ENCODE results near the gene HTR7. TPM values are rescaled to one million over a fixed set of nuclear protein-coding genes. Genes with fewer than 3 reads are reported as not detected.
A peak's percentile ranks its signal among the peaks of the same experiment; 100 is the strongest.

HTR7 gene
- total and polyA plus RNA-seq, 2 of the 8 experiments (the other 6 are each of a cell fraction or from before 2014, with no cell fraction given): 22.9 to 24.6 TPM

DNA sequence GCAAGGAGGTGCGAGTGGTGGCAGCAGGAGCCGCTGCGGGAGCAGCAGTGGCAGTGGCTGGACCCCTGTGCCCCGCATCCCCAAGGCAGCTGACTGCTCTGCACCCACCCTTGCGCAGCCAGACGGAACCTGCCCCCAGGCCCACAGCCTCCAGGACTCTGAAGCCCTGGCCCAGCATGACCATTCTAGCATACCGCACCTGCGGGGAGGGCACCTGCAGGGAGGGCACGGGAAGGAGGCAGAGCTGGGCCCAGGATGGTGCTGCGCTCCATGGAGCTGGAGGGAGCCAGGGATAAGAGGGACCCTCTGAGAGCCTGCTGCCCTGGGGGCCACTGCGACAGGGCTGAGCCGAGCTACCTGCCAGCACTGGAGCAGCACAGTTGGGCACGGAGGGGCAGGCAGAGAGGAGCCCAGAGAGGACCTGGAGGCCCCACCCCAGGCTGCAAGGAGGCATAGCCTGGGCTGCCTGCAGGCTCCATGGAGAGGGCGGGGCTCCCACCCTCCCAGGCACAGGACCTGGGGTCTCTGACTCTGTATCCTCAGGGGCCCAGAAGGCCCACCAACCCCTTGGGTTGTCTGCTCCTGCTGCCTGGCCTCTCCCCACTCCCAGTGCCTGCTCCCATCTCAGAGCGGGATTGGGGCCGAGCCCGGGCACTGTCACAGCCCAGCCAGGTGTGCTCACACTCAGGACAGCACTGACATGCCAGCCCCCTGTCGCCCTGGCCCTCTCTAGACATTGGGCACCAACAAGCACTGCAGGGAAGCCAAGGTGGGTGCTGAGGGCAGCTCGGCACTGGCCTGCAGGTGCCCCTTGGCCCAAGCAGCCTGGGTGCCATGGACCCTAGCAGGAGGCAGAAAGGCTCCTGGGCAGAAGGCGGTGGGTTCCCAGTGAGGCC is 87.6 kb downstream of the HTR7 start:
- no peak overlapping the region for H3K56ac ChIP-seq (replicated peaks; ENCODE audit: insufficient read length, low read depth, low read length)
- ChIA-PET POLR2A (ENCODE audit: partially characterized antibody) (interaction anchor here (0.7 to 1.4 kb wide), 2 partner anchors 8 to 16 kb away, joined by 3 read pairs; no protein-coding TSS in a partner anchor), CTCF (ENCODE audit: partially characterized antibody) (interaction anchor here (0.7 to 3.5 kb wide), 13 partner anchors 9 to 102 kb away, joined by 3 to 26 read pairs (median 4); partner anchors contain the start of gene RPP30)
- H3K36me3 ChIP-seq (ENCODE audit: control insufficient read depth in 2 of 4, insufficient read depth in 4 of 4, low read length in 3 of 4): no peaks in the 10 kb centered on the region; a peak in 1 of 8 replicates
- H3K23me2 ChIP-seq (ENCODE audit: low read depth, low read length): peaks cover 1% of the 10 kb centered on the region; the same call in 1 of the 2 replicates
- H3K23ac ChIP-seq (ENCODE audit: insufficient read length): no peak overlapping the region
- H4K20me1 ChIP-seq (replicated peaks in 1 of 2; ENCODE audit: control insufficient read depth in 1 of 2, insufficient read depth in 2 of 2, low read length in 2 of 2): no peaks in the 10 kb centered on the region
- 0 out of 2 replicates have a peak overlapping the region, but pooled peaks have one; percentile 24 for H3K18ac ChIP-seq (ENCODE audit: extremely low read depth, low read length)
- H3K14ac ChIP-seq (ENCODE audit: insufficient read length): no peak overlapping the region
- H3K79me1 ChIP-seq (ENCODE audit: low read depth, low read length): no peaks in the 10 kb centered on the region
- DNase-seq (ENCODE audit: low read depth in 1 of 2, low spot score in 2 of 2) (peak in 1 of 2 experiments; percentile 59), FAIRE-seq (no peak)
- H3K4ac ChIP-seq (replicated peaks; ENCODE audit: insufficient read length, low read depth, low read length): no peak overlapping the region
- H2AK5ac ChIP-seq (ENCODE audit: low read depth, low read length): no peak overlapping the region
- 90% methylated on average over 20 of the region's 20 CpGs; no CpG with 5 or more reads in 1 of the 2 experiments for WGBS, 2 experiments (ENCODE audit: extremely low coverage in 1 of 2, insufficient coverage in 1 of 2, insufficient read length in 1 of 2, insufficient replicate concordance in 2 of 2, low coverage in 1 of 2, low lambda C conversion rate in 2 of 2, missing lambda C conversion rate in 1 of 2)
- H2BK15ac ChIP-seq (ENCODE audit: low read length): no peak overlapping the region
- H2AFZ ChIP-seq (ENCODE audit: low read length): no peak overlapping the region
- no peak overlapping the region for H3K4me2 ChIP-seq (ENCODE audit: insufficient read depth in 1 of 2, low read depth in 2 of 2, low read length in 2 of 2)
- no peak for TF ChIP-seq E2F6 (IDR thresholded peaks at IDR 0.05)
- TF ChIP-seq, protein P1, sequence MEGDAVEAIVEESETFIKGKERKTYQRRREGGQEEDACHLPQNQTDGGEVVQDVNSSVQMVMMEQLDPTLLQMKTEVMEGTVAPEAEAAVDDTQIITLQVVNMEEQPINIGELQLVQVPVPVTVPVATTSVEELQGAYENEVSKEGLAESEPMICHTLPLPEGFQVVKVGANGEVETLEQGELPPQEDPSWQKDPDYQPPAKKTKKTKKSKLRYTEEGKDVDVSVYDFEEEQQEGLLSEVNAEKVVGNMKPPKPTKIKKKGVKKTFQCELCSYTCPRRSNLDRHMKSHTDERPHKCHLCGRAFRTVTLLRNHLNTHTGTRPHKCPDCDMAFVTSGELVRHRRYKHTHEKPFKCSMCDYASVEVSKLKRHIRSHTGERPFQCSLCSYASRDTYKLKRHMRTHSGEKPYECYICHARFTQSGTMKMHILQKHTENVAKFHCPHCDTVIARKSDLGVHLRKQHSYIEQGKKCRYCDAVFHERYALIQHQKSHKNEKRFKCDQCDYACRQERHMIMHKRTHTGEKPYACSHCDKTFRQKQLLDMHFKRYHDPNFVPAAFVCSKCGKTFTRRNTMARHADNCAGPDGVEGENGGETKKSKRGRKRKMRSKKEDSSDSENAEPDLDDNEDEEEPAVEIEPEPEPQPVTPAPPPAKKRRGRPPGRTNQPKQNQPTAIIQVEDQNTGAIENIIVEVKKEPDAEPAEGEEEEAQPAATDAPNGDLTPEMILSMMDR (IDR thresholded peaks at IDR 0.05; ENCODE audit: control extremely low read depth in 1 of 3, insufficient read depth in 1 of 3, low read depth in 1 of 3, low read length in 3 of 3): peak in 1 of 3 experiments; percentile 2; a peak in 1 of 4 replicates
- no peak for TF ChIP-seq SIX5 (IDR thresholded peaks at IDR 0.05; ENCODE audit: low read depth, low read length)
- no peak for TF ChIP-seq EP300 (IDR thresholded peaks at IDR 0.05; ENCODE audit: borderline replicate concordance in 1 of 2, low read depth in 2 of 2, low read length in 2 of 2)
- TF ChIP-seq RXRA (IDR thresholded peaks at IDR 0.05; ENCODE audit: insufficient read depth, low read depth, low read length): no peak
- H3K4me1 ChIP-seq (replicated peaks in 1 of 4; ENCODE audit: control insufficient read depth in 3 of 4, insufficient read depth in 4 of 4, low read length in 3 of 4): peaks cover 0 to 11% (median 3%) of the 10 kb centered on the region in 4 experiments; a peak in 6 of 7 replicates
- H3K79me2 ChIP-seq (ENCODE audit: control insufficient read depth in 1 of 2, insufficient read depth in 2 of 2, low read length in 2 of 2): peaks cover 0 to 49% of the 10 kb centered on the region in 2 experiments; a peak in 1 of 4 replicates
- no peak overlapping the region for H3K4me3 ChIP-seq (ENCODE audit: extremely low read depth in 1 of 4, insufficient read depth in 2 of 4, low read depth in 3 of 4, low read length in 4 of 4)
- H4K8ac ChIP-seq (ENCODE audit: extremely low read depth, insufficient read depth, low read length): no peak overlapping the region; the same call in 1 of the 2 replicates
- H2BK120ac ChIP-seq (replicated peaks; ENCODE audit: low read depth, low read length): no peak overlapping the region
- H3K27ac ChIP-seq (ENCODE audit: low read depth, low read length): no peak overlapping the region; the same call in 1 of the 2 replicates
- H3K27me3 ChIP-seq (replicated peaks in 1 of 4; ENCODE audit: control insufficient read depth in 3 of 4, extremely low read depth in 1 of 4, insufficient read depth in 3 of 4, low read length in 3 of 4): no peaks in the 10 kb centered on the region
- H2BK20ac ChIP-seq (ENCODE audit: low read length): no peak overlapping the region
- H3K9me3 ChIP-seq (ENCODE audit: insufficient read depth in 2 of 2, low read depth in 1 of 2, low read length in 1 of 2): no peaks in the 10 kb centered on the region
- H4K5ac ChIP-seq (ENCODE audit: insufficient read length, low read depth, low read length): peak overlapping the region; percentile 21
- no peak overlapping the region for H4K91ac ChIP-seq (replicated peaks; ENCODE audit: insufficient read length, low read length)
- no peak overlapping the region for H2BK5ac ChIP-seq (ENCODE audit: low read depth, low read length)
- no peak overlapping the region; a peak in 1 of 7 replicates for H3K9ac ChIP-seq (replicated peaks in 1 of 4; ENCODE audit: extremely low read depth in 1 of 4, low read depth in 3 of 4, low read length in 3 of 4)
- H2BK12ac ChIP-seq (ENCODE audit: low read depth, low read length): no peak overlapping the region
